NB4 (cell line): ENCODE results near the gene TAF15.

Experiments
- POLR2A ChIP-seq: IDR thresholded peaks from 2 replicates; pipeline ENCODE4 v1.6.1; 2011; ENCODE audit warnings: mild to moderate bottlenecking; ENCODE audit not compliant: insufficient read length; ENCODE audit errors: extremely low read depth
- TF ChIP-seq, protein P1 (sequence below): IDR thresholded peaks from one replicate; pipeline ENCODE4 v1.5.1; 2012; ENCODE audit warnings: low read depth, low read length

GRCh38 chr17:35807371-35808144 is 1.7 kb upstream of the TAF15 start:
- no peak for TF ChIP-seq POLR2A
- TF ChIP-seq, protein P1, sequence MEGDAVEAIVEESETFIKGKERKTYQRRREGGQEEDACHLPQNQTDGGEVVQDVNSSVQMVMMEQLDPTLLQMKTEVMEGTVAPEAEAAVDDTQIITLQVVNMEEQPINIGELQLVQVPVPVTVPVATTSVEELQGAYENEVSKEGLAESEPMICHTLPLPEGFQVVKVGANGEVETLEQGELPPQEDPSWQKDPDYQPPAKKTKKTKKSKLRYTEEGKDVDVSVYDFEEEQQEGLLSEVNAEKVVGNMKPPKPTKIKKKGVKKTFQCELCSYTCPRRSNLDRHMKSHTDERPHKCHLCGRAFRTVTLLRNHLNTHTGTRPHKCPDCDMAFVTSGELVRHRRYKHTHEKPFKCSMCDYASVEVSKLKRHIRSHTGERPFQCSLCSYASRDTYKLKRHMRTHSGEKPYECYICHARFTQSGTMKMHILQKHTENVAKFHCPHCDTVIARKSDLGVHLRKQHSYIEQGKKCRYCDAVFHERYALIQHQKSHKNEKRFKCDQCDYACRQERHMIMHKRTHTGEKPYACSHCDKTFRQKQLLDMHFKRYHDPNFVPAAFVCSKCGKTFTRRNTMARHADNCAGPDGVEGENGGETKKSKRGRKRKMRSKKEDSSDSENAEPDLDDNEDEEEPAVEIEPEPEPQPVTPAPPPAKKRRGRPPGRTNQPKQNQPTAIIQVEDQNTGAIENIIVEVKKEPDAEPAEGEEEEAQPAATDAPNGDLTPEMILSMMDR = no peak
